ENCODE results near the gene MAL. TPM values are rescaled to one million over a fixed set of nuclear protein-coding genes. Genes with fewer than 3 reads are reported as not detected.

MAL gene
- total RNA-seq, 1 donor from 2014 or later, result not detected

GRCh38 chr2:95063086-95063958 is 37.8 kb downstream of the MAL start:
- DNase-seq (ENCODE audit: low spot score in 2 of 2), result peak in 1 of 2 donors; percentile 39
- TF ChIP-seq CTCF (IDR thresholded peaks at IDR 0.05), result no peak
- intact Hi-C loops (cut with DNase I), result no loop called here
- Histone ChIP-seq H3K27me3 (no peaks in the 10 kb centered on the region), H3K27ac (no peak overlapping the region), H3K4me3 (no peak overlapping the region), H3K36me3 (no peaks in the 10 kb centered on the region), H3K4me1 (no peaks in the 10 kb centered on the region), H3K9me3 (no peaks in the 10 kb centered on the region)

GRCh38 chr2:95068256-95068655 is 42.7 kb downstream of the MAL start:
- no peaks in the 10 kb centered on the region for H3K36me3 ChIP-seq
- H3K9me3 ChIP-seq, result no peaks in the 10 kb centered on the region
- no peak overlapping the region for H3K4me3 ChIP-seq
- intact Hi-C loops (cut with DNase I), result no loop called here
- no peaks in the 10 kb centered on the region for H3K27me3 ChIP-seq
- H3K4me1 ChIP-seq, result no peaks in the 10 kb centered on the region
- DNase-seq (ENCODE audit: low spot score in 2 of 2), result no peak
- no peak for TF ChIP-seq CTCF (IDR thresholded peaks at IDR 0.05)
- H3K27ac ChIP-seq, result no peak overlapping the region

- peak in 1 of 2 donors; percentile 50 for DNase-seq (ENCODE audit: low spot score in 2 of 2)
- intact Hi-C loops (cut with DNase I), result no loop called here
- H3K4me3 ChIP-seq, result no peak overlapping the region
- H3K9me3 ChIP-seq, result no peaks in the 10 kb centered on the region
- TF ChIP-seq CTCF (IDR thresholded peaks at IDR 0.05), result no peak
- no peak overlapping the region for H3K27ac ChIP-seq
- H3K27me3 ChIP-seq, result no peaks in the 10 kb centered on the region
- H3K4me1 ChIP-seq, result no peaks in the 10 kb centered on the region
- no peaks in the 10 kb centered on the region for H3K36me3 ChIP-seq
These were observed 44.0 kb downstream of the MAL start for GRCh38 chr2:95069465-95069864.

- intact Hi-C loops (cut with DNase I), result no loop called here
These were observed 46.3 kb downstream of the MAL start for GRCh38 chr2:95071856-95072255.

GRCh38 chr2:95072424-95072823 is 46.9 kb downstream of the MAL start:
- peaks cover 6 to 7% of the 10 kb centered on the region in 2 donors for H3K4me1 ChIP-seq
- DNase-seq (ENCODE audit: low spot score in 2 of 2), result no peak
- no peaks in the 10 kb centered on the region for H3K27me3 ChIP-seq
- H3K9me3 ChIP-seq, result no peaks in the 10 kb centered on the region
- intact Hi-C loops (cut with DNase I), result no loop called here
- no peak overlapping the region for H3K27ac ChIP-seq
- TF ChIP-seq CTCF (IDR thresholded peaks at IDR 0.05), result no peak
- H3K36me3 ChIP-seq, result no peaks in the 10 kb centered on the region
- H3K4me3 ChIP-seq, result no peak overlapping the region

More at GRCh38 chr2:95071856-95072255, 46.3 kb downstream of the MAL start:
- H3K4me1 ChIP-seq, result peaks cover 3 to 4% of the 10 kb centered on the region in 2 donors
- no peaks in the 10 kb centered on the region for H3K27me3 ChIP-seq
- H3K4me3 ChIP-seq, result no peak overlapping the region
- TF ChIP-seq CTCF (IDR thresholded peaks at IDR 0.05), result no peak
- no peaks in the 10 kb centered on the region for H3K9me3 ChIP-seq
- no peak for DNase-seq (ENCODE audit: low spot score in 2 of 2)
- H3K36me3 ChIP-seq, result no peaks in the 10 kb centered on the region
- no peak overlapping the region for H3K27ac ChIP-seq
